Activated CD8-positive, alpha-beta memory T cell treated with anti-CD3 and anti-CD28 coated beads, Interleukin-2, amount 10 ng/mL, durations not matched to agents 7 days and 5 days (primary cell): ENCODE data around the gene ZNF217. TPM values are rescaled to one million over a fixed set of nuclear protein-coding genes. Genes with fewer than 3 reads are reported as not detected.
A peak's percentile ranks its signal among the peaks of the same experiment; 100 is the strongest.
"Not testable (repeated sequence)": the region's sequence is repeated elsewhere in the genome, so short reads cannot be mapped to it uniquely, and the experiment has no call there.

ENCODE experiments used
- ATAC-seq: fragments of 150-1000 bp; cut with Tn5 transposase; one replicate; pipeline ENCODE4 v1.10.0; 2021; ENCODE audit warnings: moderate library complexity
- CTCF ChIA-PET: fragments of 350-600 bp; sonication (Branson Sonifier 250); formaldehyde crosslinking; loops from one replicate; lab custom pipeline; 2021; ENCODE audit warnings: antibody characterized with exemption; lab: Charles Lee
- DNase-seq: peaks from one replicate; pipeline ENCODE4 v3.0.0-alpha.2; 2020
- H3K27ac Mint-ChIP-seq: one replicate; pipeline ENCODE4 v1.8.0; 2021; ENCODE audit warnings: mild to moderate bottlenecking, mixed read lengths
- H3K27me3 Mint-ChIP-seq: one replicate; pipeline ENCODE4 v1.8.0; 2021; ENCODE audit warnings: mixed read lengths
- H3K36me3 Mint-ChIP-seq: one replicate; pipeline ENCODE4 v1.8.0; 2021; ENCODE audit warnings: mild to moderate bottlenecking, mixed read lengths
- H3K4me1 Mint-ChIP-seq: one replicate; pipeline ENCODE4 v1.8.0; 2021; ENCODE audit warnings: mixed read lengths
- H3K4me3 Mint-ChIP-seq: one replicate; pipeline ENCODE4 v1.8.0; 2021; ENCODE audit warnings: mild to moderate bottlenecking, moderate library complexity, mixed read lengths
- H3K9me3 Mint-ChIP-seq: one replicate; pipeline ENCODE4 v1.8.0; 2022; ENCODE audit warnings: low read depth, mixed read lengths
- total RNA-seq, 2 experiments: library from RNA; stranded (reverse); gene quantifications; one replicate each; pipeline ENCODE4 v1.2.3, GENCODE V29; 2021

Gene ZNF217
- total RNA-seq, 2 experiments from 2014 or later = 80.2 to 81.9 TPM

GRCh38 chr20:53592454-53592991, 1.1 kb downstream of the ZNF217 start:
- CTCF ChIA-PET = interaction anchor here (1.0 to 2.7 kb wide), 2 partner anchors 10 to 17 kb away, joined by 4 to 12 read pairs; no protein-coding TSS in a partner anchor
- not testable (repeated sequence) for H3K9me3 Mint-ChIP-seq, H3K27me3 Mint-ChIP-seq
- Mint-ChIP-seq H3K27ac (peak overlapping the region; percentile 96), H3K36me3 (peaks cover 20% of the 10 kb centered on the region), H3K4me3 (peak overlapping the region; percentile 91), H3K4me1 (peaks cover 28% of the 10 kb centered on the region)
- ATAC-seq = peak; percentile 18
- peak; percentile 83 for DNase-seq

- not testable (repeated sequence) for H3K9me3 Mint-ChIP-seq, ATAC-seq
These were observed 1.6 kb downstream of the ZNF217 start for GRCh38 chr20:53591941-53592441.

GRCh38 chr20:53591206-53591741, 2.4 kb downstream of the ZNF217 start:
- CTCF ChIA-PET = interaction anchor here (0.7 to 1.0 kb wide), 3 partner anchors 9 to 70 kb away, joined by 3 to 4 read pairs (median 3); no protein-coding TSS in a partner anchor
- H3K9me3 Mint-ChIP-seq, ATAC-seq, DNase-seq, H3K27me3 Mint-ChIP-seq: not testable (repeated sequence)
- peaks cover 23% of the 10 kb centered on the region for H3K36me3 Mint-ChIP-seq
- H3K4me1 Mint-ChIP-seq = peaks cover 24% of the 10 kb centered on the region
- H3K4me3 Mint-ChIP-seq = peak overlapping the region; percentile 91
- peak overlapping the region; percentile 96 for H3K27ac Mint-ChIP-seq

More at GRCh38 chr20:53591941-53592441, 1.6 kb downstream of the ZNF217 start:
- peaks cover 26% of the 10 kb centered on the region for H3K4me1 Mint-ChIP-seq
- H3K27me3 Mint-ChIP-seq = not testable (repeated sequence)
- H3K4me3 Mint-ChIP-seq = peak overlapping the region; percentile 91
- peak; percentile 44 for DNase-seq
- peak overlapping the region; percentile 96 for H3K27ac Mint-ChIP-seq
- CTCF ChIA-PET = interaction anchor here (0.7 to 1.0 kb wide), 3 partner anchors 9 to 69 kb away, joined by 3 to 4 read pairs (median 3); no protein-coding TSS in a partner anchor
- peaks cover 20% of the 10 kb centered on the region for H3K36me3 Mint-ChIP-seq

- Mint-ChIP-seq H3K4me3 (peak overlapping the region; percentile 91), H3K36me3 (peaks cover 28% of the 10 kb centered on the region), H3K27ac (peak overlapping the region; percentile 96), H3K4me1 (peaks cover 25% of the 10 kb centered on the region)
- CTCF ChIA-PET, ATAC-seq, H3K27me3 Mint-ChIP-seq, H3K9me3 Mint-ChIP-seq: not testable (repeated sequence)
- peak; percentile 33 for DNase-seq
These were observed 3.0 kb downstream of the ZNF217 start for GRCh38 chr20:53590608-53591007.

- Mint-ChIP-seq H3K27ac (peak overlapping the region; percentile 96), H3K4me1 (peaks cover 29% of the 10 kb centered on the region), H3K36me3 (peaks cover 29% of the 10 kb centered on the region), H3K4me3 (peak overlapping the region; percentile 91)
- H3K9me3 Mint-ChIP-seq, ATAC-seq, CTCF ChIA-PET, H3K27me3 Mint-ChIP-seq, DNase-seq: not testable (repeated sequence)
These were observed 3.5 kb downstream of the ZNF217 start for GRCh38 chr20:53590122-53590521.

GRCh38 chr20:53589321-53590065, 4.1 kb downstream of the ZNF217 start:
- Mint-ChIP-seq H3K36me3 (peaks cover 27% of the 10 kb centered on the region), H3K4me1 (peaks cover 32% of the 10 kb centered on the region), H3K4me3 (peak overlapping the region; percentile 91), H3K27ac (peak overlapping the region; percentile 96)
- DNase-seq = peak; percentile 46
- not testable (repeated sequence) for H3K9me3 Mint-ChIP-seq, ATAC-seq, H3K27me3 Mint-ChIP-seq
- CTCF ChIA-PET = interaction anchor here (0.8 kb wide), 1 partner anchor 161 kb away, joined by 3 read pairs; no protein-coding TSS in a partner anchor

GRCh38 chr20:53587157-53587703, 6.4 kb downstream of the ZNF217 start:
- Mint-ChIP-seq H3K4me1 (peaks cover 47% of the 10 kb centered on the region), H3K4me3 (peak overlapping the region; percentile 74), H3K36me3 (peaks cover 33% of the 10 kb centered on the region), H3K27ac (peak overlapping the region; percentile 88)
- CTCF ChIA-PET, ATAC-seq, DNase-seq, H3K9me3 Mint-ChIP-seq, H3K27me3 Mint-ChIP-seq: not testable (repeated sequence)

- no peaks in the 10 kb centered on the region for H3K9me3 Mint-ChIP-seq
- H3K27me3 Mint-ChIP-seq = no peaks in the 10 kb centered on the region
- DNase-seq = peak; percentile 39
- CTCF ChIA-PET = interaction anchor here (0.7 to 1.0 kb wide), 2 partner anchors 286 to 349 kb away, joined by 3 read pairs; no protein-coding TSS in a partner anchor
- peak overlapping the region; percentile 88 for H3K27ac Mint-ChIP-seq
- peak overlapping the region; percentile 74 for H3K4me3 Mint-ChIP-seq
- peaks cover 53% of the 10 kb centered on the region for H3K4me1 Mint-ChIP-seq
- ATAC-seq = no peak
- peaks cover 36% of the 10 kb centered on the region for H3K36me3 Mint-ChIP-seq
These were observed 7.0 kb downstream of the ZNF217 start for GRCh38 chr20:53586640-53587039.

GRCh38 chr20:53585910-53586309, 7.7 kb downstream of the ZNF217 start:
- Mint-ChIP-seq H3K36me3 (peaks cover 39% of the 10 kb centered on the region), H3K27ac (peak overlapping the region; percentile 88), H3K4me3 (peak overlapping the region; percentile 74), H3K4me1 (peaks cover 54% of the 10 kb centered on the region)
- H3K27me3 Mint-ChIP-seq, H3K9me3 Mint-ChIP-seq, ATAC-seq: not testable (repeated sequence)
- CTCF ChIA-PET = interaction anchor here (1.0 kb wide), 1 partner anchor 286 kb away, joined by 3 read pairs; no protein-coding TSS in a partner anchor
- DNase-seq = peak; percentile 43

GRCh38 chr20:53585004-53585569, 8.6 kb downstream of the ZNF217 start:
- Mint-ChIP-seq H3K36me3 (peaks cover 44% of the 10 kb centered on the region), H3K4me3 (peak overlapping the region; percentile 89), H3K27ac (peak overlapping the region; percentile 88), H3K4me1 (peaks cover 62% of the 10 kb centered on the region)
- CTCF ChIA-PET = interaction anchor here (1.2 kb wide), 1 partner anchor 68 kb away, joined by 3 read pairs; no protein-coding TSS in a partner anchor
- H3K27me3 Mint-ChIP-seq, ATAC-seq, H3K9me3 Mint-ChIP-seq: not testable (repeated sequence)
- peak; percentile 35 for DNase-seq

GRCh38 chr20:53584550-53584913, 9.1 kb downstream of the ZNF217 start:
- Mint-ChIP-seq H3K4me1 (peaks cover 64% of the 10 kb centered on the region), H3K27ac (peak overlapping the region; percentile 88), H3K4me3 (peak overlapping the region; percentile 89), H3K36me3 (peaks cover 47% of the 10 kb centered on the region)
- not testable (repeated sequence) for H3K9me3 Mint-ChIP-seq, DNase-seq, H3K27me3 Mint-ChIP-seq, ATAC-seq
- CTCF ChIA-PET = interaction anchor here (1.2 kb wide), 1 partner anchor 69 kb away, joined by 3 read pairs; no protein-coding TSS in a partner anchor

GRCh38 chr20:53583660-53584549, 9.7 kb downstream of the ZNF217 start:
- H3K27ac Mint-ChIP-seq = peak overlapping the region; percentile 88
- DNase-seq = peak; percentile 38
- not testable (repeated sequence) for ATAC-seq, H3K9me3 Mint-ChIP-seq, H3K27me3 Mint-ChIP-seq
- peaks cover 63% of the 10 kb centered on the region for H3K4me1 Mint-ChIP-seq
- peaks cover 52% of the 10 kb centered on the region for H3K36me3 Mint-ChIP-seq
- H3K4me3 Mint-ChIP-seq = peak overlapping the region; percentile 89
- CTCF ChIA-PET = interaction anchor here (1.0 to 7.3 kb wide), 4 partner anchors 69 to 357 kb away, joined by 3 to 78 read pairs (median 4); no protein-coding TSS in a partner anchor
